Smooth muscle cell (in vitro differentiated cells): ENCODE data around the gene CACNG6. TPM values are rescaled to one million over a fixed set of nuclear protein-coding genes. Genes with fewer than 3 reads are reported as not detected.

Source experiments
- DNase-seq: peaks from one replicate; lab custom pipeline; 2025; ENCODE audit not compliant: unreplicated experiment; lab: John Stamatoyannopoulos, UW
- H2AFZ ChIP-seq: fragments of 200-600 bp; sonication (generic); 2 replicates; pipeline ENCODE4 v1.6.0; 2016; ENCODE audit warnings: antibody characterized with exemption, low read depth, mild to moderate bottlenecking
- H3F3A ChIP-seq: fragments of 200-600 bp; sonication (generic); 2 replicates; pipeline ENCODE4 v1.6.0; 2017; ENCODE audit warnings: antibody characterized with exemption, low read depth
- H3K27ac ChIP-seq: fragments of 200-600 bp; sonication (generic); 2 replicates; pipeline ENCODE4 v1.5.1; 2016; ENCODE audit warnings: low read depth, mild to moderate bottlenecking
- H3K27me3 ChIP-seq: fragments of 200-600 bp; sonication (generic); 2 replicates; pipeline ENCODE4 v1.6.1; 2016; ENCODE audit warnings: low read depth, mild to moderate bottlenecking
- H3K36me3 ChIP-seq: fragments of 200-600 bp; sonication (generic); 2 replicates; pipeline ENCODE4 v1.5.1; 2016; ENCODE audit warnings: low read depth
- H3K4me1 ChIP-seq: fragments of 200-600 bp; sonication (generic); 2 replicates; pipeline ENCODE4 v1.5.1; 2016; ENCODE audit warnings: low read depth
- H3K4me2 ChIP-seq: fragments of 200-600 bp; sonication (generic); 2 replicates; pipeline ENCODE4 v1.6.0; 2016; ENCODE audit warnings: mild to moderate bottlenecking
- H3K4me3 ChIP-seq: fragments of 200-600 bp; sonication (generic); 2 replicates; pipeline ENCODE4 v1.5.1; 2016; ENCODE audit warnings: mild to moderate bottlenecking
- H3K79me2 ChIP-seq: fragments of 200-600 bp; sonication (generic); 2 replicates; pipeline ENCODE4 v1.6.0; 2016; ENCODE audit warnings: low read depth, mild to moderate bottlenecking
- H3K9ac ChIP-seq: fragments of 200-600 bp; sonication (generic); 2 replicates; pipeline ENCODE4 v1.6.0; 2016; ENCODE audit warnings: low read depth
- H3K9me3 ChIP-seq: fragments of 200-600 bp; sonication (generic); replicated peaks from 2 replicates; pipeline ENCODE4 v1.5.1; 2016; ENCODE audit warnings: low read depth
- H4K20me1 ChIP-seq: fragments of 200-600 bp; sonication (generic); 2 replicates; pipeline ENCODE4 v1.6.0; 2016; ENCODE audit warnings: low read depth
- WGBS: methylation state at CpG from one replicate; pipeline ENCODE4 v1.1.7; 2016; ENCODE audit warnings: low lambda C conversion rate; 5-methylcytosine and 5-hydroxymethylcytosine counted together
- polyA plus RNA-seq: library from polyadenylated mRNA; unstranded; fragments of >200 nt; fragmentation: Nextera tagmentation; extraction: Ambion mirVana; gene quantifications from 2 replicates; pipeline ENCODE4 v1.2.1, GENCODE V29; 2016
- total RNA-seq: library from RNA; depleted of rRNA; stranded (reverse); fragments of >200 nt; gene quantifications from 2 replicates; pipeline ENCODE4 v1.2.3, GENCODE V29; 2014
- TF ChIP-seq, protein P1 (sequence below): fragments of 200-600 bp; sonication (generic); IDR thresholded peaks from 2 replicates; pipeline ENCODE4 v1.5.1; 2017; ENCODE audit warnings: borderline replicate concordance, mild to moderate bottlenecking, antibody characterized with exemption; ENCODE audit not compliant: insufficient read depth, poor library complexity, severe bottlenecking

CACNG6 gene
- total and polyA plus RNA-seq, 2 experiments from 2014 or later, result 0.13 TPM; not detected in 1

DNA sequence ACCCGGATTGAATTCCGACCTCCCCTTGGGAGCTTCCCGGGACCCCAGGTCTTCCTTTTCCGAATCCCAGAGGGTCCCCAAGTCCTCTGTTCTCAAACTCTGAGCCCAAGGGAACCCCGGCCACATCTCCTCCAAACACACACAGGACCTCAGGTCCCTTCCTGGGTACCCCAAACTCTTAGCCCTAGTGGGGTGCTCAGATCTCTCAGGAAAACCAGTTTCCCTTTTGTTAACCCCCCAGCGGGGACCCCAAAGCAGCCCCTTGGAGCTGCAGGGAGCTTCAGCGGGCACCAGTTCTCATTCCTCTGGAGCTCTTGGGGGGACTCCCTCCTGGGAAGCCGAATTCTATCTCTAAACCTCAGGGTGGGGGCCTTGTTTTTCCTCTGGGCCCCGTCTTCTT lies 774 bp downstream of the CACNG6 start:
- Histone ChIP-seq H3K36me3 (no peaks in the 10 kb centered on the region), H3K4me2 (no peak overlapping the region), H3K27ac (no peak overlapping the region), H3K4me3 (no peak overlapping the region), H3F3A (no peaks in the 10 kb centered on the region), H3K9me3 (no peaks in the 10 kb centered on the region), H3K79me2 (no peaks in the 10 kb centered on the region), H2AFZ (no peak overlapping the region), H3K9ac (no peak overlapping the region), H4K20me1 (no peaks in the 10 kb centered on the region), H3K4me1 (peaks cover 3% of the 10 kb centered on the region), H3K27me3 (peaks cover 13% of the 10 kb centered on the region)
- no peak for DNase-seq
- WGBS, result 94% methylated on average over 9 of the region's 9 CpGs
- TF ChIP-seq, protein P1, sequence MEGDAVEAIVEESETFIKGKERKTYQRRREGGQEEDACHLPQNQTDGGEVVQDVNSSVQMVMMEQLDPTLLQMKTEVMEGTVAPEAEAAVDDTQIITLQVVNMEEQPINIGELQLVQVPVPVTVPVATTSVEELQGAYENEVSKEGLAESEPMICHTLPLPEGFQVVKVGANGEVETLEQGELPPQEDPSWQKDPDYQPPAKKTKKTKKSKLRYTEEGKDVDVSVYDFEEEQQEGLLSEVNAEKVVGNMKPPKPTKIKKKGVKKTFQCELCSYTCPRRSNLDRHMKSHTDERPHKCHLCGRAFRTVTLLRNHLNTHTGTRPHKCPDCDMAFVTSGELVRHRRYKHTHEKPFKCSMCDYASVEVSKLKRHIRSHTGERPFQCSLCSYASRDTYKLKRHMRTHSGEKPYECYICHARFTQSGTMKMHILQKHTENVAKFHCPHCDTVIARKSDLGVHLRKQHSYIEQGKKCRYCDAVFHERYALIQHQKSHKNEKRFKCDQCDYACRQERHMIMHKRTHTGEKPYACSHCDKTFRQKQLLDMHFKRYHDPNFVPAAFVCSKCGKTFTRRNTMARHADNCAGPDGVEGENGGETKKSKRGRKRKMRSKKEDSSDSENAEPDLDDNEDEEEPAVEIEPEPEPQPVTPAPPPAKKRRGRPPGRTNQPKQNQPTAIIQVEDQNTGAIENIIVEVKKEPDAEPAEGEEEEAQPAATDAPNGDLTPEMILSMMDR, result no peak

DNA sequence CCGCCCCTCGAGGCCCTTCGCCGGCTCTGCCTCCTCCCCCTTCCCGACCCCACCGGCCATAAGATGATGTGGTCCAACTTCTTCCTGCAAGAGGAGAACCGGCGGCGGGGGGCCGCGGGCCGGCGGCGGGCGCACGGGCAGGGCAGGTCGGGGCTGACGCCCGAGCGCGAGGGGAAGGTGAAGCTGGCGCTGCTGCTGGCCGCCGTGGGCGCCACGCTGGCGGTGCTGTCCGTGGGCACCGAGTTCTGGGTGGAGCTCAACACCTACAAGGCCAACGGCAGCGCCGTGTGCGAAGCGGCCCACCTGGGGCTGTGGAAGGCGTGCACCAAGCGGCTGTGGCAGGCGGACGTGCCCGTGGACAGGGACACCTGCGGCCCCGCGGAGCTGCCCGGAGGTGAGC lies 1.4 kb downstream of the CACNG6 start:
- Histone ChIP-seq H3K9me3 (no peaks in the 10 kb centered on the region), H3K9ac (no peak overlapping the region), H3F3A (no peaks in the 10 kb centered on the region), H4K20me1 (no peaks in the 10 kb centered on the region), H3K27me3 (peaks cover 19% of the 10 kb centered on the region), H3K4me2 (no peak overlapping the region), H3K4me1 (peaks cover 3% of the 10 kb centered on the region), H3K4me3 (no peak overlapping the region), H3K27ac (no peak overlapping the region), H3K79me2 (no peaks in the 10 kb centered on the region), H2AFZ (no peak overlapping the region), H3K36me3 (no peaks in the 10 kb centered on the region)
- DNase-seq, result no peak
- TF ChIP-seq, protein P1, result no peak
- WGBS, result 91% methylated on average over 20 of the region's 43 CpGs

DNA sequence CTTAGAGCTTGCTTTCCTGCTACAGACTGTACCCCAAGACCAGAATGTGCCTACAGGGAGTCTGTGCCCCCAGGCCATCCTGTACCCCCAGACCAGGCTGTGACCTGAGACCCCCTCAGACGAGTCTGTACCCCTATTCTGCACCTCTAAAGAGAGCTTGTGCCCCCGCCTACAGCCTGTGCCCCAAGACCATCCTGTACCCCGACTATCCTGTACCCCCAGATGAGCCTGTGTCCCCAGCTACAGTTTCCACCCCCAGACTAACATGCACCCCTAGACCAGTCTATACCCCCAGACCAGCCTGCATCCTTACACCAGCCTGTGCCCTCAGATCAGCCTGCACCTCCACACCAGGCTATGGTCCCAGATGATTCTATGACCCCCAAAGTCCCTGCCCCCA lies 2.0 kb downstream of the CACNG6 start:
- Histone ChIP-seq H3F3A (no peaks in the 10 kb centered on the region), H3K27me3 (peaks cover 25% of the 10 kb centered on the region), H3K9me3 (no peaks in the 10 kb centered on the region), H3K4me2 (no peak overlapping the region), H3K36me3 (no peaks in the 10 kb centered on the region), H4K20me1 (no peaks in the 10 kb centered on the region), H3K4me3 (no peak overlapping the region), H3K4me1 (peaks cover 3% of the 10 kb centered on the region), H2AFZ (no peak overlapping the region), H3K79me2 (no peaks in the 10 kb centered on the region), H3K9ac (no peak overlapping the region), H3K27ac (no peak overlapping the region)
- TF ChIP-seq, protein P1, result no peak
- WGBS, result 70% methylated on average over 3 of the region's 3 CpGs
- no peak for DNase-seq

DNA sequence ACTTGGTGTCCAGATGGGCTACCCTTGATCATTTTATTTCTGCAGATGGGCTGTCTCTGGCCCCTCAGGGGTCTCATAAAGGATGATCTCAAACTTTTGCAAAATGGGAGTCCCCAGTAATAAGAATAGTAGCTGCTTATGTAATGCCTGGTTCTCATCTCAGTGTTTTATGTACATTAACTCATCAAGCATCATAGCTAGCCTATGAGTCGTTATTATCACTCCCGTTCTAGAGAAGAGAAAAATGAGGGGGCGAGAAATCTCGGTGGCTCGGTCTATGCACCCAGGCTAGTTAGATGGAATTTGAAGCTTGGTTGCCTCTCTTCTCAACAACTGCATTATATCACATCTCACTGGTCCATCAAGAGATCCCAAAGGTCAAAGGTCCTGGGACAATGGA lies 3.4 kb downstream of the CACNG6 start:
- Histone ChIP-seq H3K9ac (no peak overlapping the region), H3K27ac (no peak overlapping the region), H4K20me1 (no peaks in the 10 kb centered on the region), H3F3A (no peaks in the 10 kb centered on the region), H3K79me2 (no peaks in the 10 kb centered on the region), H3K4me2 (no peak overlapping the region), H3K27me3 (peaks cover 24% of the 10 kb centered on the region), H3K4me1 (peaks cover 3% of the 10 kb centered on the region), H3K36me3 (no peaks in the 10 kb centered on the region), H3K4me3 (no peak overlapping the region), H2AFZ (no peak overlapping the region), H3K9me3 (no peaks in the 10 kb centered on the region)
- TF ChIP-seq, protein P1, result no peak
- DNase-seq, result no peak
- 34% methylated on average over 5 of the region's 5 CpGs for WGBS
